ENCODE results near the gene ZNF581. TPM values are rescaled to one million over a fixed set of nuclear protein-coding genes. Genes with fewer than 3 reads are reported as not detected.

The ZNF581 gene
- total RNA-seq, 1 experiment from 2014 or later = 37.1 TPM

DNA sequence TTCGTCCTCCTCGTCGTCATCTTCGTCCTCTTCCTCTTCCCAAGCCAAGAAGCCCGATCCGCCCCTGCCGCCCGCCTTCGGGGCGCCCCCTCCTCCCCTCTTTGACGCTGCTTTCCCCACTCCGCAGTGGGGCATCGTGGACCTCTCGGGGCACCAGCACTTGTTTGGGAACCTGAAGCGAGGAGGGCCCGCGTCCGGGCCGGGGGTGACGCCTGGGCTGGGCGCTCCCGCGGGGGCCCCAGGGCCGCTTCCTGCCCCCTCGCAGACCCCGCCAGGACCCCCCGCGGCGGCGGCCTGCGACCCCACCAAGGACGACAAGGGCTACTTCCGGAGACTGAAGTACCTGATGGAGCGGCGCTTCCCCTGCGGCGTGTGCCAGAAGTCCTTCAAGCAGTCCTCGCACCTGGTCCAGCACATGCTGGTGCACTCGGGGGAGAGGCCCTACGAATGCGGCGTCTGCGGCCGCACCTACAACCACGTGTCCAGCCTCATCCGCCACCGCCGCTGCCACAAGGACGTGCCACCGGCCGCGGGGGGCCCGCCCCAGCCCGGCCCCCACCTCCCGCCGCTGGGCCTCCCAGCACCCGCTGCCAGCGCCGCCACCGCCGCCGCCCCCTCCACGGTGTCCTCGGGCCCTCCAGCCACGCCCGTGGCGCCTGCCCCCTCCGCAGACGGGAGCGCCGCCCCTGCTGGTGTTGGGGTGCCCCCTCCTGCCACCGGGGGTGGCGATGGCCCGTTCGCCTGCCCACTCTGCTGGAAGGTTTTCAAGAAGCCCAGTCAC, 29.3 kb upstream of the ZNF581 start:
- no peak for TF ChIP-seq EZH2 (IDR thresholded peaks at IDR 0.05; ENCODE audit: borderline replicate concordance, low read depth, low read length, poor library complexity, severe bottlenecking)
- TF ChIP-seq CTCF (conservative IDR thresholded peaks at IDR 0.05; ENCODE audit: low read depth, low read length) = no peak
- Histone ChIP-seq H3K4me3 (ENCODE audit: low read depth, low read length, poor library complexity, severe bottlenecking) (no peak overlapping the region), H3K36me3 (ENCODE audit: insufficient read depth, low read length, poor library complexity, severe bottlenecking) (peaks cover 30% of the 10 kb centered on the region), H3K4me1 (ENCODE audit: insufficient read depth, low read length, poor library complexity, severe bottlenecking) (no peaks in the 10 kb centered on the region), H3K27ac (ENCODE audit: low read depth, low read length, poor library complexity, severe bottlenecking) (no peak overlapping the region), H3K9me3 (ENCODE audit: low read depth, low read length, poor library complexity, severe bottlenecking) (no peaks in the 10 kb centered on the region), H3K27me3 (replicated peaks; ENCODE audit: insufficient read depth, low read depth, low read length, poor library complexity) (no peaks in the 10 kb centered on the region)
- ChIA-PET POLR2A (ENCODE audit: low non-redundant PET) (no interaction called here), CTCF (no interaction called here)
- intact Hi-C loops (cut with micrococcal nuclease; ENCODE audit: unreplicated experiment) = no loop called here
- no TSS peak for BruUV-seq (replicated peaks)
- DNase-seq (ENCODE audit: low spot score) = no peak

DNA sequence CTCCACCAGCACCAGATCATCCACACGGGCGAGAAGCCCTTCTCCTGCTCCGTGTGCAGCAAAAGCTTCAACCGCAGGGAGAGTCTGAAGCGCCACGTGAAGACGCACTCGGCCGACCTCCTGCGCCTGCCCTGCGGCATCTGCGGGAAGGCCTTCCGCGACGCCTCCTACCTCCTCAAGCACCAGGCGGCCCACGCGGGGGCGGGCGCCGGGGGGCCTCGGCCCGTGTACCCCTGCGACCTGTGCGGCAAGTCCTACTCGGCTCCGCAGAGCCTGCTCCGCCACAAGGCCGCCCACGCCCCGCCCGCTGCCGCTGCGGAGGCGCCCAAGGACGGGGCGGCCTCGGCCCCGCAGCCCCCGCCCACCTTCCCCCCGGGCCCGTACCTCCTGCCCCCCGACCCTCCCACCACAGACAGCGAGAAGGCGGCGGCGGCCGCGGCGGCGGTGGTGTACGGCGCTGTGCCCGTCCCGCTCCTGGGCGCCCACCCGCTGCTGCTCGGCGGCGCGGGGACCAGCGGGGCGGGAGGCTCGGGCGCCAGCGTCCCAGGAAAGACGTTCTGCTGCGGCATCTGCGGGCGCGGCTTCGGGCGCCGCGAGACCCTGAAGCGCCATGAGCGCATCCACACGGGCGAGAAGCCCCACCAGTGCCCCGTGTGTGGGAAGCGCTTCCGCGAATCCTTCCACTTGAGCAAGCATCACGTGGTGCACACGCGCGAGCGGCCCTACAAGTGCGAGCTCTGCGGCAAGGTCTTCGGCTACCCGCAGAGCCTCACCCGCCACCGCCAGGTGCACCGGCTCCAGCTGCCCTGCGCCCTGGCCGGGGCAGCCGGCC, 28.5 kb upstream of the ZNF581 start:
- H3K4me3 ChIP-seq (ENCODE audit: low read depth, low read length, poor library complexity, severe bottlenecking) = no peak overlapping the region
- H3K27ac ChIP-seq (ENCODE audit: low read depth, low read length, poor library complexity, severe bottlenecking) = no peak overlapping the region
- H3K27me3 ChIP-seq (replicated peaks; ENCODE audit: insufficient read depth, low read depth, low read length, poor library complexity) = no peaks in the 10 kb centered on the region
- H3K9me3 ChIP-seq (ENCODE audit: low read depth, low read length, poor library complexity, severe bottlenecking) = no peaks in the 10 kb centered on the region
- peaks cover 24% of the 10 kb centered on the region for H3K36me3 ChIP-seq (ENCODE audit: insufficient read depth, low read length, poor library complexity, severe bottlenecking)
- no peak for TF ChIP-seq CTCF (conservative IDR thresholded peaks at IDR 0.05; ENCODE audit: low read depth, low read length)
- no peak for TF ChIP-seq EZH2 (IDR thresholded peaks at IDR 0.05; ENCODE audit: borderline replicate concordance, low read depth, low read length, poor library complexity, severe bottlenecking)
- CTCF ChIA-PET = no interaction called here
- DNase-seq (ENCODE audit: low spot score) = no peak
- intact Hi-C loops (cut with micrococcal nuclease; ENCODE audit: unreplicated experiment) = no loop called here
- BruUV-seq (replicated peaks) = no TSS peak
- POLR2A ChIA-PET (ENCODE audit: low non-redundant PET) = no interaction called here
- H3K4me1 ChIP-seq (ENCODE audit: insufficient read depth, low read length, poor library complexity, severe bottlenecking) = no peaks in the 10 kb centered on the region

DNA sequence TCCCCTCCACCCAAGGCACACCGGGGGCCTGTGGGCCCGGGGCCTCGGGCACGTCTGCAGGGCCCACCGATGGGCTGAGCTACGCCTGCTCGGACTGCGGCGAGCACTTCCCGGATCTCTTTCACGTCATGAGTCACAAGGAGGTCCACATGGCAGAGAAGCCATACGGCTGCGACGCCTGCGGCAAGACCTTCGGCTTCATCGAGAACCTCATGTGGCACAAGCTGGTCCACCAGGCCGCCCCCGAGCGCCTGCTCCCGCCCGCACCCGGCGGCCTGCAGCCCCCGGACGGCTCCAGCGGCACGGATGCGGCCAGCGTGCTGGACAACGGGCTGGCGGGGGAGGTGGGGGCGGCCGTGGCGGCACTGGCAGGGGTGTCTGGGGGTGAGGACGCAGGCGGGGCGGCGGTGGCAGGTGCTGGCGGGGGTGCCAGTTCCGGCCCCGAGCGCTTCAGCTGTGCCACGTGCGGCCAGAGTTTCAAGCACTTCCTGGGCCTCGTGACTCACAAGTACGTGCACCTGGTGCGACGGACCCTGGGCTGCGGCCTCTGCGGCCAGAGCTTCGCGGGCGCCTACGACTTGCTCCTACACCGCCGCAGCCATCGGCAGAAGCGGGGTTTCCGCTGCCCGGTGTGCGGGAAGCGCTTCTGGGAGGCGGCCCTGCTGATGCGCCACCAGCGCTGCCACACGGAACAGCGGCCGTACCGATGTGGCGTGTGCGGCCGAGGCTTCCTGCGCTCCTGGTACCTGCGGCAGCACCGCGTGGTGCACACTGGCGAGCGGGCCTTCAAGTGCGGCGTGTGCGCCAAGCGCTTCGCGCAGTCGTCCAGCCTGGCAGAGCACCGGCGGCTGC, 27.7 kb upstream of the ZNF581 start:
- BruUV-seq (replicated peaks) = no TSS peak
- Histone ChIP-seq H3K4me3 (ENCODE audit: low read depth, low read length, poor library complexity, severe bottlenecking) (no peak overlapping the region), H3K4me1 (ENCODE audit: insufficient read depth, low read length, poor library complexity, severe bottlenecking) (no peaks in the 10 kb centered on the region), H3K9me3 (ENCODE audit: low read depth, low read length, poor library complexity, severe bottlenecking) (no peaks in the 10 kb centered on the region), H3K27me3 (replicated peaks; ENCODE audit: insufficient read depth, low read depth, low read length, poor library complexity) (no peaks in the 10 kb centered on the region), H3K36me3 (ENCODE audit: insufficient read depth, low read length, poor library complexity, severe bottlenecking) (peaks cover 28% of the 10 kb centered on the region), H3K27ac (ENCODE audit: low read depth, low read length, poor library complexity, severe bottlenecking) (no peak overlapping the region)
- intact Hi-C loops (cut with micrococcal nuclease; ENCODE audit: unreplicated experiment) = no loop called here
- TF ChIP-seq CTCF (conservative IDR thresholded peaks at IDR 0.05; ENCODE audit: low read depth, low read length) (no peak), EZH2 (IDR thresholded peaks at IDR 0.05; ENCODE audit: borderline replicate concordance, low read depth, low read length, poor library complexity, severe bottlenecking) (no peak)
- POLR2A ChIA-PET (ENCODE audit: low non-redundant PET) = no interaction called here
- CTCF ChIA-PET = no interaction called here
- DNase-seq (ENCODE audit: low spot score) = no peak
